Stomach (tissue), 9 donors: ENCODE measurements around the gene NPIPB6. TPM values are rescaled to one million over a fixed set of nuclear protein-coding genes. Genes with fewer than 3 reads are reported as not detected.

Source experiments
- DNase-seq, 2 donors: peaks; one replicate each; pipeline versions ENCODE4 v3.0.0 to v3.0.0-alpha.2; 2013 to 2019
- H3K27ac ChIP-seq, 5 donors: fragments of 200-600 bp in 4 of 5; sonication (generic) in 4 of 5; one replicate each; pipeline ENCODE4 v1.5.1; 2013 to 2019; ENCODE audit warnings: mild to moderate bottlenecking in 1 of 5, moderate library complexity in 1 of 5
- H3K27me3 ChIP-seq, 3 donors: fragments of 200-600 bp; sonication (generic); one replicate each; pipeline ENCODE4 v1.5.1; 2017 to 2019; ENCODE audit warnings: mixed run types in 1 of 3
- H3K36me3 ChIP-seq, 4 donors: fragments of 200-600 bp; sonication (generic); 1 replicate in 3 of 4; 2 replicates in 1 of 4; pipeline ENCODE4 v1.5.1; 2016 to 2019
- H3K4me1 ChIP-seq, 4 donors: fragments of 200-600 bp; sonication (generic); one replicate each; pipeline ENCODE4 v1.5.1; 2016 to 2019
- H3K4me3 ChIP-seq, 4 donors: fragments of 200-600 bp; sonication (generic) in 3 of 4; one replicate each; pipeline ENCODE4 v1.5.1; 2016 to 2019; ENCODE audit warnings: mild to moderate bottlenecking in 1 of 4
- H3K9me3 ChIP-seq, 4 donors: fragments of 200-600 bp; sonication (generic); one replicate each; pipeline ENCODE4 v1.5.1; 2016 to 2019
- CTCF ChIP-seq, 7 experiments: fragments of 450-650 bp in 4 of 7; fragments of 200-600 bp in 3 of 7; sonication (generic) in 3 of 7; IDR thresholded peaks; one replicate each; pipeline ENCODE4 v1.5.1; 2016 to 2019; ENCODE audit warnings: antibody characterized with exemption in 7 of 7, control low read depth in 2 of 7, mild to moderate bottlenecking in 1 of 7
- EP300 ChIP-seq: sonication (generic); formaldehyde crosslinking; IDR thresholded peaks from one replicate; pipeline ENCODE4 v1.6.1; 2017; ENCODE audit warnings: antibody characterized with exemption
- POLR2A ChIP-seq, 4 donors: fragments of 450-650 bp; IDR thresholded peaks; one replicate each; pipeline ENCODE4 v1.6.1; 2016; ENCODE audit warnings: antibody characterized with exemption in 4 of 4, control low read depth in 2 of 4, mild to moderate bottlenecking in 1 of 4, moderate library complexity in 1 of 4
- POLR2AphosphoS5 ChIP-seq, 3 donors: sonication (generic); formaldehyde crosslinking; IDR thresholded peaks; one replicate each; pipeline ENCODE4 v1.6.1; 2016; ENCODE audit warnings: antibody characterized with exemption in 3 of 3
- WGBS, 5 donors: extraction: QIAGEN DNeasy Blood & Tissue Kit in 3 of 5; methylation state at CpG; one replicate each; pipeline versions ENCODE4 v1.1.5 to v1.1.7; 2013 to 2018; 5-methylcytosine and 5-hydroxymethylcytosine counted together
- intact Hi-C: fragments of 100-400 bp; cut with DNase I; formaldehyde crosslinking; loops from one replicate; pipeline ENCODE4 v1.15.1; 2023; ENCODE audit warnings: low total_unique reads
- polyA plus RNA-seq, 3 donors: library from polyadenylated mRNA; stranded (reverse); fragments of 200-250 nt; gene quantifications; one replicate each; pipeline ENCODE4 v1.2.3, GENCODE V29; 2013
- total RNA-seq, 5 donors: library from RNA; depleted of rRNA; stranded (reverse); fragments of >200 nt; gene quantifications; one replicate each; pipeline versions ENCODE4 v1.1.0 to v1.2.3, GENCODE V29; 2014 to 2016
- donor health status: healthy with polysubstance abuse.
- donor health status: Bipolar disorder and iron deficiency.
- donor health status: healthy.

The NPIPB6 gene
- total and polyA plus RNA-seq, 8 donors, result 1.8 to 6.8 (median 2.3) TPM; not detected in 5

- no peak for DNase-seq
- Histone ChIP-seq H3K27ac (no peak overlapping the region), H3K4me3 (no peak overlapping the region), H3K27me3 (no peaks in the 10 kb centered on the region), H3K36me3 (no peaks in the 10 kb centered on the region), H3K4me1 (peaks cover 0 to 3% (median 0%) of the 10 kb centered on the region in 4 donors), H3K9me3 (no peaks in the 10 kb centered on the region)
- intact Hi-C loops, result no loop called here
- TF ChIP-seq POLR2A (IDR thresholded peaks at IDR 0.05) (no peak), CTCF (IDR thresholded peaks at IDR 0.05) (no peak), EP300 (no peak), POLR2AphosphoS5 (IDR thresholded peaks at IDR 0.05) (no peak)
- 94 to 98% (median 97%) methylated on average over 5 of the region's 5 CpGs for WGBS, 5 donors
Measured at GRCh38 chr16:28300327-28300726, 63.0 kb downstream of the NPIPB6 start.

GRCh38 chr16:28298511-28298878 is 64.8 kb downstream of the NPIPB6 start:
- WGBS, 5 donors, result 48 to 66% (median 60%) methylated on average over 3 to 4 of the region's 4 CpGs

DNA sequence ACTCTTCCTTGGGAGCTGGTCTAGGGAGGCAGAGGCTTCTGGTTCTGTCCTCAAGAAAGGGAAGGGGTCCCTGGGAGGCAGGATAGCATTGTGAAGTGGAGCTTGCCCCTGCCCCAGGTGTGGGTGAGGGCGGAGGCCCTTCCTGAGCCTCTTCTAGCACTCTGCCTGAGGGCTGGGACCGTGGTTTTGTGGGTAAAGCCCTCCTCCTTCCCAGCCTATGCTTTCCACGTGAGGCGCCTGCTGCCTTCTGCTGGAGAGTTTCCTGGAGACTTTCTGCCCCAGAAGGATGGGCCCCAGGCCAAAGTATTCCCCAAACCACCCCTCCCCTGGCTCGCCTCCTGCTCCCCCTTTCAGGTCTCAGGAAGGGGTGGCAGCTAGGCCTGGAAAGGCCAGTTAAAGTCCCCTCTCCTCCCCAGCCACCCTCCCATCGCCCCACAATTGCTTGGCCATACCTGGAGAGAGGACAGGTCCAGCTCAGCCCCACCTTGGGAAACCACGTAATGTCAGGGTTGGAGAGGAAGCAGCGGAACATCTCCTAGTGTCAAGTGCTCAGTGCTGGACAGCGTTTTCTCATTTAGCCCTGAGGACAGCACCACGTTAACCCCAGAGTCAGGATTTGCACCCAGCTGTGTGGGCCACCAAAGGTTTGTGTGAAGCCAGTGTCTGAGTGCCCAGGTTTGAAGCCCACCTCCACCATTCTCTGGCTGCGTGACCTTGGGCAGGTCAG is 65.4 kb downstream of the NPIPB6 start:
- Histone ChIP-seq H3K9me3 (no peaks in the 10 kb centered on the region), H3K27ac (no peak overlapping the region), H3K27me3 (peaks cover 0 to 17% (median 13%) of the 10 kb centered on the region in 3 donors), H3K36me3 (no peaks in the 10 kb centered on the region), H3K4me3 (no peak overlapping the region), H3K4me1 (peaks cover 6 to 13% (median 11%) of the 10 kb centered on the region in 4 donors)
- intact Hi-C loops, result no loop called here
- no peak for DNase-seq
- no peak for TF ChIP-seq POLR2AphosphoS5 (IDR thresholded peaks at IDR 0.05)
- no peak for TF ChIP-seq POLR2A (IDR thresholded peaks at IDR 0.05)
- TF ChIP-seq EP300, result no peak
- TF ChIP-seq CTCF (IDR thresholded peaks at IDR 0.05), result no peak
- WGBS, 5 donors, result 28 to 56% (median 47%) methylated on average over 7 to 11 of the region's 11 CpGs

More at GRCh38 chr16:28298511-28298878, 64.8 kb downstream of the NPIPB6 start:
- no peak for DNase-seq
- intact Hi-C loops, result no loop called here
- TF ChIP-seq POLR2A (IDR thresholded peaks at IDR 0.05) (no peak), POLR2AphosphoS5 (IDR thresholded peaks at IDR 0.05) (no peak), CTCF (IDR thresholded peaks at IDR 0.05) (no peak), EP300 (no peak)
- Histone ChIP-seq H3K36me3 (no peaks in the 10 kb centered on the region), H3K9me3 (no peaks in the 10 kb centered on the region), H3K27me3 (peaks cover 0 to 12% (median 7%) of the 10 kb centered on the region in 3 donors), H3K4me3 (no peak overlapping the region), H3K4me1 (peaks cover under 1 to 7% (median 5%) of the 10 kb centered on the region in 4 donors), H3K27ac (no peak overlapping the region)

GRCh38 chr16:28297308-28297707 is 66.0 kb downstream of the NPIPB6 start:
- Histone ChIP-seq H3K4me1 (peaks cover 10 to 18% (median 16%) of the 10 kb centered on the region in 4 donors), H3K9me3 (no peaks in the 10 kb centered on the region), H3K4me3 (no peak overlapping the region), H3K36me3 (no peaks in the 10 kb centered on the region), H3K27me3 (peaks cover 0 to 22% (median 16%) of the 10 kb centered on the region in 3 donors), H3K27ac (no peak overlapping the region)
- WGBS, 5 donors, result 20 to 66% (median 44%) methylated on average over 2 of the region's 2 CpGs
- no peak for DNase-seq
- intact Hi-C loops, result no loop called here
- no peak for TF ChIP-seq CTCF (IDR thresholded peaks at IDR 0.05)
- TF ChIP-seq EP300, result no peak
- TF ChIP-seq POLR2A (IDR thresholded peaks at IDR 0.05), result no peak
- no peak for TF ChIP-seq POLR2AphosphoS5 (IDR thresholded peaks at IDR 0.05)
